Measurements from ENCODE around the gene FRMPD4.
"Not testable (repeated sequence)": the region's sequence is repeated elsewhere in the genome, so short reads cannot be mapped to it uniquely, and the experiment has no call there.

FRMPD4 gene

GRCh38 chrX:12441381-12442128 lies 303.3 kb downstream of the FRMPD4 start:
- DNase-seq (ENCODE audit: low spot score), result peak; percentile 31

GRCh38 chrX:12443534-12444098 lies 305.3 kb downstream of the FRMPD4 start:
- no peak for DNase-seq (ENCODE audit: low spot score)

GRCh38 chrX:12446342-12447075 lies 308.2 kb downstream of the FRMPD4 start:
- peak; percentile 3 for DNase-seq (ENCODE audit: low spot score)

GRCh38 chrX:12447448-12448064 lies 309.3 kb downstream of the FRMPD4 start:
- DNase-seq (ENCODE audit: low spot score), result peak; percentile 45

GRCh38 chrX:12452268-12452667 lies 314.0 kb downstream of the FRMPD4 start:
- no peak for DNase-seq (ENCODE audit: low spot score)

- DNase-seq (ENCODE audit: low spot score), result no peak
Observed at GRCh38 chrX:12460929-12461328, 322.7 kb downstream of the FRMPD4 start.

GRCh38 chrX:12463052-12463451 lies 324.8 kb downstream of the FRMPD4 start:
- no peak for DNase-seq (ENCODE audit: low spot score)

GRCh38 chrX:12463873-12464272 lies 325.6 kb downstream of the FRMPD4 start:
- DNase-seq (ENCODE audit: low spot score), result no peak

GRCh38 chrX:12467321-12467720 lies 329.0 kb downstream of the FRMPD4 start:
- no peak for DNase-seq (ENCODE audit: low spot score)

GRCh38 chrX:12469296-12469695 lies 331.0 kb downstream of the FRMPD4 start:
- no peak for DNase-seq (ENCODE audit: low spot score)

- no peak for DNase-seq (ENCODE audit: low spot score)
Observed at GRCh38 chrX:12471061-12471460, 332.8 kb downstream of the FRMPD4 start.

GRCh38 chrX:12480956-12481355 lies 342.7 kb downstream of the FRMPD4 start:
- no peak for DNase-seq (ENCODE audit: low spot score)

- DNase-seq (ENCODE audit: low spot score), result no peak
Observed at GRCh38 chrX:12488220-12488619, 349.9 kb downstream of the FRMPD4 start.

- no peak for DNase-seq (ENCODE audit: low spot score)
Observed at GRCh38 chrX:12488771-12489170, 350.5 kb downstream of the FRMPD4 start.

- DNase-seq (ENCODE audit: low spot score), result no peak
Observed at GRCh38 chrX:12489341-12489740, 351.1 kb downstream of the FRMPD4 start.

- no peak for DNase-seq (ENCODE audit: low spot score)
Observed at GRCh38 chrX:12494400-12495138, 356.3 kb downstream of the FRMPD4 start.

GRCh38 chrX:12496343-12496742 lies 358.1 kb downstream of the FRMPD4 start:
- no peak for DNase-seq (ENCODE audit: low spot score)

GRCh38 chrX:12497832-12498591 lies 359.7 kb downstream of the FRMPD4 start:
- no peak for DNase-seq (ENCODE audit: low spot score)

- no peak for DNase-seq (ENCODE audit: low spot score)
Observed at GRCh38 chrX:12505127-12505526, 366.9 kb downstream of the FRMPD4 start.

GRCh38 chrX:12515384-12515783 lies 377.1 kb downstream of the FRMPD4 start:
- DNase-seq (ENCODE audit: low spot score), result not testable (repeated sequence)

- no peak for DNase-seq (ENCODE audit: low spot score)
Observed at GRCh38 chrX:12526306-12526705, 388.0 kb downstream of the FRMPD4 start.

Data from AG08396 (cell line).